ENCODE data around the gene DUSP22. TPM values are rescaled to one million over a fixed set of nuclear protein-coding genes. Genes with fewer than 3 reads are reported as not detected.

DUSP22 gene
- total RNA-seq, 4 donors from 2014 or later, result 34.7 to 75.9 (median 48.5) TPM

- Histone ChIP-seq H3K27me3 (no peaks in the 10 kb centered on the region), H3K9me3 (no peaks in the 10 kb centered on the region)
- DNase-seq, result no peak
Measured at GRCh38 chr6:352896-353470, 60.7 kb downstream of the DUSP22 start.

GRCh38 chr6:353642-354614, 61.6 kb downstream of the DUSP22 start:
- Histone ChIP-seq H3K36me3 (peaks cover 0 to 15% (median 0%) of the 10 kb centered on the region in 3 donors), H3K27ac (no peak overlapping the region), H3K4me1 (peaks cover 0 to 8% (median 0%) of the 10 kb centered on the region in 4 donors), H3K4me3 (no peak overlapping the region), H3K9me3 (no peaks in the 10 kb centered on the region), H3K27me3 (no peaks in the 10 kb centered on the region)
- DNase-seq, result no peak
- TF ChIP-seq POLR2A (IDR thresholded peaks at IDR 0.05), result no peak
- no peak for TF ChIP-seq CTCF (IDR thresholded peaks at IDR 0.05)

More at GRCh38 chr6:352896-353470, 60.7 kb downstream of the DUSP22 start:
- H3K4me3 ChIP-seq, result no peak overlapping the region
- no peak for TF ChIP-seq POLR2A (IDR thresholded peaks at IDR 0.05)
- no peak for TF ChIP-seq CTCF (IDR thresholded peaks at IDR 0.05)
- peaks cover 0 to 24% (median 0%) of the 10 kb centered on the region in 3 donors for H3K36me3 ChIP-seq
- H3K4me1 ChIP-seq, result peaks cover 0 to 8% (median 0%) of the 10 kb centered on the region in 4 donors
- no peak overlapping the region for H3K27ac ChIP-seq

- Histone ChIP-seq H3K4me1 (peaks cover 0 to 8% (median 0%) of the 10 kb centered on the region in 4 donors), H3K9me3 (no peaks in the 10 kb centered on the region), H3K27me3 (no peaks in the 10 kb centered on the region), H3K27ac (no peak overlapping the region), H3K36me3 (peaks cover 0 to 10% (median 0%) of the 10 kb centered on the region in 3 donors), H3K4me3 (no peak overlapping the region)
- DNase-seq, result no peak
- no peak for TF ChIP-seq CTCF (IDR thresholded peaks at IDR 0.05)
Measured at GRCh38 chr6:354631-355280, 62.5 kb downstream of the DUSP22 start.

GRCh38 chr6:355373-356208, 63.3 kb downstream of the DUSP22 start:
- Histone ChIP-seq H3K27me3 (no peaks in the 10 kb centered on the region), H3K36me3 (peaks cover 0 to 10% (median 0%) of the 10 kb centered on the region in 3 donors), H3K27ac (peak overlapping the region in 1 of 4 donors; percentile 61), H3K4me3 (no peak overlapping the region), H3K9me3 (no peaks in the 10 kb centered on the region), H3K4me1 (peaks cover 0 to 8% (median 0%) of the 10 kb centered on the region in 4 donors)
- DNase-seq, result no peak
- TF ChIP-seq POLR2A (IDR thresholded peaks at IDR 0.05), result no peak
- TF ChIP-seq CTCF (IDR thresholded peaks at IDR 0.05), result no peak

GRCh38 chr6:356828-357251, 64.6 kb downstream of the DUSP22 start:
- no peaks in the 10 kb centered on the region for H3K36me3 ChIP-seq
- no peaks in the 10 kb centered on the region for H3K27me3 ChIP-seq
- no peak overlapping the region for H3K4me3 ChIP-seq
- H3K4me1 ChIP-seq, result peaks cover 0 to 8% (median 0%) of the 10 kb centered on the region in 4 donors
- H3K27ac ChIP-seq, result peak overlapping the region in 1 of 4 donors; percentile 61
- no peaks in the 10 kb centered on the region for H3K9me3 ChIP-seq
- TF ChIP-seq CTCF (IDR thresholded peaks at IDR 0.05) (no peak), POLR2A (IDR thresholded peaks at IDR 0.05) (no peak)
- DNase-seq, result peak in 2 of 3 donors; percentile 67 to 72

Data from Peyer's patch (tissue), 4 donors.